Esophagus squamous epithelium (tissue), 5 donors: ENCODE measurements around the gene KIF1A. TPM values are rescaled to one million over a fixed set of nuclear protein-coding genes. Genes with fewer than 3 reads are reported as not detected.

Experiments used
- DNase-seq: peaks from one replicate; lab custom pipeline; 2025; lab: John Stamatoyannopoulos, UW
- H3K27ac ChIP-seq, 4 donors: fragments of 200-600 bp; sonication (generic); one replicate each; pipeline ENCODE4 v1.5.1; 2016 to 2019; ENCODE audit warnings: mild to moderate bottlenecking in 1 of 4
- H3K27me3 ChIP-seq, 4 donors: fragments of 200-600 bp; sonication (generic); 1 replicate in 3 of 4; 2 replicates in 1 of 4; pipeline versions ENCODE4 v1.5.1 to v1.6.0; 2017 to 2021; ENCODE audit warnings: antibody characterized with exemption in 1 of 4
- H3K36me3 ChIP-seq, 3 donors: fragments of 200-600 bp; sonication (generic); one replicate each; pipeline ENCODE4 v1.5.1; 2016 to 2019
- H3K4me1 ChIP-seq, 3 donors: fragments of 200-600 bp; sonication (generic); one replicate each; pipeline ENCODE4 v1.5.1; 2017 to 2019
- H3K4me3 ChIP-seq, 4 donors: fragments of 200-600 bp; sonication (generic); 1 replicate in 3 of 4; 2 replicates in 1 of 4; pipeline ENCODE4 v1.5.1; 2016 to 2019; ENCODE audit warnings: mild to moderate bottlenecking in 2 of 4, moderate library complexity in 1 of 4
- H3K9me3 ChIP-seq, 3 donors: fragments of 200-600 bp; sonication (generic); one replicate each; pipeline ENCODE4 v1.5.1; 2016 to 2019
- POLR2A ChIP-seq, 4 donors: fragments of 450-650 bp; IDR thresholded peaks; one replicate each; pipeline ENCODE4 v1.6.1; 2017; ENCODE audit warnings: antibody characterized with exemption in 4 of 4, mild to moderate bottlenecking in 4 of 4, moderate library complexity in 3 of 4
- WGBS, 2 donors: methylation state at CpG; one replicate each; pipeline ENCODE4 v1.1.5; 2018; 5-methylcytosine and 5-hydroxymethylcytosine counted together
- intact Hi-C: fragments of 100-400 bp; cut with DNase I; formaldehyde crosslinking; loops from one replicate; pipeline ENCODE4 v1.15.0; 2022
- total RNA-seq, 4 donors: library from RNA; depleted of rRNA; stranded (reverse); fragments of >200 nt; gene quantifications; one replicate each; pipeline ENCODE4 v1.1.0, GENCODE V29; 2016
- TF ChIP-seq, protein P1 (sequence below), 6 experiments: fragments of 450-650 bp in 4 of 6; fragments of 200-600 bp in 2 of 6; sonication (generic) in 2 of 6; IDR thresholded peaks; one replicate each; pipeline ENCODE4 v1.5.1; 2016 to 2019; ENCODE audit warnings: antibody characterized with exemption in 6 of 6, mild to moderate bottlenecking in 4 of 6, moderate library complexity in 4 of 6
- donor health status: DM: yes; HTN: yes; CAD: no.

The KIF1A gene
- total RNA-seq, 4 donors from 2014 or later: 0.15 TPM; not detected in 3

DNA sequence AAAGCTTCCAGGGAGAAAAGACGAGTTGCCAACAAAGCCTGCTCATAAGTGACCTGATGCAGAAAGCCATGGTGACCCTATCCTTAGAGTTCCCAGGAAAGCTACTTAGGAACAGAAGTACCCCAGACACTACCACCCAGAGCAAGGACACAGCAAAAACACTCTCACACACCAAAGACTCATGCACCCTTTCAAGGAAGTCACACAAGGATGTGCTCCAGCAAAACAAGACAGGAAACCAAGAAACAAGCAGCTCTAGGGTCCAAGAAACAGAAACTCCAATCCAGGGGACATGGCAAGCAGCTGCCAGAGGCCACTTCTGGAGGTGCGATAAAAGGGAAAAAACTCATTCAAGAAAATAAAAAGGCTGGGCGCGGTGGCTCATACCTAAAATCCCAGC is 5.7 kb downstream of the KIF1A start:
- WGBS, 2 donors: 79 to 94% methylated on average over 4 of the region's 4 CpGs
- Histone ChIP-seq H3K27me3 (peaks cover 4 to 45% (median 7%) of the 10 kb centered on the region in 4 donors), H3K4me1 (peaks cover 7 to 10% (median 8%) of the 10 kb centered on the region in 3 donors), H3K9me3 (peaks cover 0 to 10% (median 6%) of the 10 kb centered on the region in 3 donors), H3K36me3 (no peaks in the 10 kb centered on the region), H3K27ac (no peak overlapping the region), H3K4me3 (no peak overlapping the region)
- DNase-seq: no peak
- no peak for TF ChIP-seq POLR2A (IDR thresholded peaks at IDR 0.05)
- TF ChIP-seq, protein P1, sequence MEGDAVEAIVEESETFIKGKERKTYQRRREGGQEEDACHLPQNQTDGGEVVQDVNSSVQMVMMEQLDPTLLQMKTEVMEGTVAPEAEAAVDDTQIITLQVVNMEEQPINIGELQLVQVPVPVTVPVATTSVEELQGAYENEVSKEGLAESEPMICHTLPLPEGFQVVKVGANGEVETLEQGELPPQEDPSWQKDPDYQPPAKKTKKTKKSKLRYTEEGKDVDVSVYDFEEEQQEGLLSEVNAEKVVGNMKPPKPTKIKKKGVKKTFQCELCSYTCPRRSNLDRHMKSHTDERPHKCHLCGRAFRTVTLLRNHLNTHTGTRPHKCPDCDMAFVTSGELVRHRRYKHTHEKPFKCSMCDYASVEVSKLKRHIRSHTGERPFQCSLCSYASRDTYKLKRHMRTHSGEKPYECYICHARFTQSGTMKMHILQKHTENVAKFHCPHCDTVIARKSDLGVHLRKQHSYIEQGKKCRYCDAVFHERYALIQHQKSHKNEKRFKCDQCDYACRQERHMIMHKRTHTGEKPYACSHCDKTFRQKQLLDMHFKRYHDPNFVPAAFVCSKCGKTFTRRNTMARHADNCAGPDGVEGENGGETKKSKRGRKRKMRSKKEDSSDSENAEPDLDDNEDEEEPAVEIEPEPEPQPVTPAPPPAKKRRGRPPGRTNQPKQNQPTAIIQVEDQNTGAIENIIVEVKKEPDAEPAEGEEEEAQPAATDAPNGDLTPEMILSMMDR (IDR thresholded peaks at IDR 0.05): no peak
- intact Hi-C loops: no loop called here

DNA sequence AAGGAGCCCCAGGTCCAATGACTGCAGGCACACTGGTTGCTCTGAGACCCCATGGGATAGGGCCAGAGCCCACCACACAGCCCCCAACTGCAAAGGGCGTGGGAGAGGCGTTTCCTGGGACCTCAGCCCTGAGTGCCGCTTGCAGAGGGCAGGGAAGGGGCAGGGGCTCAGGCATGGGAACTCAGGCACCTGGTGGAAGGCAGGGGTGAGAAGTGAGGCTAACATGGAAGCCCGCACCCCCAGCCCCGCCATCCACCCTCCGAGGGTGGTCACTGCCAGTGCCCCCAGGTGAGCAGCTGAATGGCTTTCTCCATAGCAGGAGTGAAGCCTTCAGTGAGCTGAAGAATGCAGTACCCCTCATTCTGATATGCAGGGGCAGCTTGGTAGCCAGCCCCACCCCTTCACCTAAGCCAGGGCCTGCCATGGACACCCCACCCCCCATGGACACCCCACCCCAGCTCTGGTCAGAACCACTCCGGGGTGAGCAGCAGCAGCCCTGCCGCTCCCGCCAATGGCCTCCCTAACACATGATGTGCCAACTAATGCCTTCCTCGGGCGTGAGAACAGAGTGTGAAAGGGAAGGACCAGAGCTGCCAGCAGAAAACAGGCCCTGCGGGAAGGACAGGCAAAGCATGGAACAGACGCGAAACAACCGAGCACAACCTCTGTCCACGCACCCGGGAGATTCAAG is 6.6 kb downstream of the KIF1A start:
- WGBS, 2 donors: 93 to 94% methylated on average over 6 to 7 of the region's 17 CpGs
- intact Hi-C loops: no loop called here
- DNase-seq: no peak

DNA sequence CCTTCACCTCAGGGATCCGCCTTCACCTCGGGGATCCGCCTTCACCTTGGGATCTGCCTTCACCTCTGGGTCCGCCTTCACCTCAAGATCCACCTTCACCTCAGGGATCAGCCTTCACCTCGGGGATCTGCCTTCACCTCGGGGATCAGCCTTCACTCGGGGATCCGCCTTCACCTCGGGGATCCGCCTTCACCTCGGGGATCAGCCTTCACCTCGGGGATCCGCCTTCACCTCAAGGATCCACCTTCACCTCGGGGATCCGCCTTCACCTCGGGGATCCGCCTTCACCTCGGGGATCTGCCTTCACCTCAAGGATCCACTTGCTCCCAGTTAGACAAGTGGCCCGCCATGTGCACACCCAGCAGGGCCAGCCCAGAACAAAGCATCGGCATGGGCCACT is 7.3 kb downstream of the KIF1A start:
- Histone ChIP-seq H3K27me3 (peaks cover 0 to 34% (median 0%) of the 10 kb centered on the region in 4 donors), H3K4me3 (no peak overlapping the region), H3K27ac (no peak overlapping the region), H3K4me1 (no peaks in the 10 kb centered on the region), H3K9me3 (peaks cover 0 to 10% (median 6%) of the 10 kb centered on the region in 3 donors), H3K36me3 (no peaks in the 10 kb centered on the region)
- intact Hi-C loops: no loop called here
- TF ChIP-seq, protein P1 (IDR thresholded peaks at IDR 0.05): no peak
- TF ChIP-seq POLR2A (IDR thresholded peaks at IDR 0.05): no peak
- DNase-seq: no peak
- 75 to 88% methylated on average over 18 to 20 of the region's 20 CpGs for WGBS, 2 donors

More for the DNA sequence above, 6.6 kb downstream of the KIF1A start:
- no peak for TF ChIP-seq POLR2A (IDR thresholded peaks at IDR 0.05)
- TF ChIP-seq, protein P1 (IDR thresholded peaks at IDR 0.05): no peak
- Histone ChIP-seq H3K27ac (no peak overlapping the region), H3K27me3 (peaks cover 0 to 40% (median 0%) of the 10 kb centered on the region in 4 donors), H3K36me3 (no peaks in the 10 kb centered on the region), H3K9me3 (peaks cover 0 to 10% (median 6%) of the 10 kb centered on the region in 3 donors), H3K4me1 (peaks cover 0 to under 1% (median 0%) of the 10 kb centered on the region in 3 donors), H3K4me3 (no peak overlapping the region)

DNA sequence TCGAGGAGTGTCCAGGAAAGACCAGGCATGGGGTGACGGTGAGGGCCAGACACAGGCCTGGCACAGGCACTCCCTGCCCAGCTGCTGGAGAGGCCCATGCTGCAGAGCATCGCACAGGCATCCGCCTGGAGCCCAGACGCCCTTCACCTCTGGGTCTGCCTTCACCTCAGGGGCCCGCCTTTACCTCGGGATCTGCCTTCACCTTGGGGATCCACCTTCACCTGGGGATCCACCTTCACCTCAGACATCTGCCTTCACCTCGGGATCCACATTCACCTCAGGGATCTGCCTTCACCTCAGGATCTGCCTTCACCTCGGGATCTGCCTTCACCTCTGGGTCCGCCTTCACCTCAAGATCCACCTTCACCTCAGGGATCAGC is 7.7 kb downstream of the KIF1A start:
- TF ChIP-seq POLR2A (IDR thresholded peaks at IDR 0.05): no peak
- TF ChIP-seq, protein P1 (IDR thresholded peaks at IDR 0.05): no peak
- Histone ChIP-seq H3K4me3 (no peak overlapping the region), H3K4me1 (no peaks in the 10 kb centered on the region), H3K27ac (no peak overlapping the region), H3K27me3 (peaks cover 0 to 33% (median 0%) of the 10 kb centered on the region in 4 donors), H3K36me3 (no peaks in the 10 kb centered on the region), H3K9me3 (peaks cover 0 to 10% (median 6%) of the 10 kb centered on the region in 3 donors)
- intact Hi-C loops: no loop called here
- no peak for DNase-seq
- 84 to 91% methylated on average over 10 of the region's 10 CpGs for WGBS, 2 donors
